Thoracic aorta (tissue), 2 donors: Measurements from ENCODE around the gene GALNT11. TPM values are rescaled to one million over a fixed set of nuclear protein-coding genes. Genes with fewer than 3 reads are reported as not detected.
A peak's percentile ranks its signal among the peaks of the same experiment; 100 is the strongest.
"Not testable (repeated sequence)": the region's sequence is repeated elsewhere in the genome, so short reads cannot be mapped to it uniquely, and the experiment has no call there.

Experiments used
- ATAC-seq: fragments of 150-250 bp; one replicate; pipeline ENCODE4 v1.8.0; 2017; ENCODE audit warnings: low read depth; ENCODE audit not compliant: insufficient number of reproducible peaks, low FRiP score
- DNase-seq: peaks from one replicate; pipeline ENCODE4 v3.0.0-alpha.2; 2020; ENCODE audit warnings: low spot score
- H3K27ac ChIP-seq, 2 donors: fragments of 200-600 bp; sonication (generic); 1 replicate in 1 of 2; 2 replicates in 1 of 2; pipeline ENCODE4 v1.5.1; 2016; ENCODE audit warnings: mild to moderate bottlenecking in 2 of 2, moderate library complexity in 2 of 2
- H3K27me3 ChIP-seq: fragments of 200-600 bp; sonication (generic); replicated peaks from 2 replicates; pipeline ENCODE4 v1.6.0; 2016; ENCODE audit warnings: mild to moderate bottlenecking; ENCODE audit not compliant: insufficient read depth
- H3K36me3 ChIP-seq: fragments of 200-600 bp; sonication (generic); one replicate; pipeline ENCODE4 v1.5.1; 2016
- H3K4me1 ChIP-seq, 2 donors: fragments of 200-600 bp; sonication (generic); 1 replicate in 1 of 2; 2 replicates in 1 of 2; pipeline versions ENCODE4 v1.5.1 to v1.6.0; 2016; ENCODE audit warnings: low read depth in 2 of 2, mild to moderate bottlenecking in 1 of 2; ENCODE audit not compliant: control insufficient read depth in 1 of 2
- H3K4me3 ChIP-seq: fragments of 200-600 bp; sonication (generic); 2 replicates; pipeline ENCODE4 v1.5.1; 2016; ENCODE audit warnings: mild to moderate bottlenecking
- H3K9me3 ChIP-seq: fragments of 200-600 bp; sonication (generic); 2 replicates; pipeline ENCODE4 v1.5.1; 2016
- CTCF ChIP-seq: fragments of 200-600 bp; sonication (generic); IDR thresholded peaks from one replicate; pipeline ENCODE4 v1.5.1; 2019; ENCODE audit warnings: antibody characterized with exemption
- total RNA-seq, 2 donors: library from RNA; depleted of rRNA; stranded (reverse); fragments of >200 nt; gene quantifications; one replicate each; pipeline versions ENCODE4 v1.1.0 to v1.2.3, GENCODE V29; 2016

The GALNT11 gene
- total RNA-seq, 2 donors from 2014 or later = 30.1 to 47.7 TPM

GRCh38 chr7:152072421-152072820, 46.9 kb downstream of the GALNT11 start:
- no peak for TF ChIP-seq CTCF
- DNase-seq (no peak), ATAC-seq (no peak)
- Histone ChIP-seq H3K27me3 (no peaks in the 10 kb centered on the region), H3K36me3 (no peaks in the 10 kb centered on the region), H3K9me3 (no peaks in the 10 kb centered on the region), H3K27ac (no peak overlapping the region), H3K4me3 (no peak overlapping the region), H3K4me1 (peaks cover 0 to 6% of the 10 kb centered on the region in 2 donors)

GRCh38 chr7:152073352-152073751, 47.9 kb downstream of the GALNT11 start:
- no peaks in the 10 kb centered on the region for H3K9me3 ChIP-seq
- no peak overlapping the region for H3K4me3 ChIP-seq

GRCh38 chr7:152074673-152075072, 49.2 kb downstream of the GALNT11 start:
- Histone ChIP-seq H3K4me1 (peaks cover 7 to 18% of the 10 kb centered on the region in 2 donors), H3K27ac (no peak overlapping the region), H3K27me3 (no peaks in the 10 kb centered on the region), H3K9me3 (no peaks in the 10 kb centered on the region), H3K36me3 (no peaks in the 10 kb centered on the region), H3K4me3 (no peak overlapping the region)
- ATAC-seq (no peak), DNase-seq (no peak)
- no peak for TF ChIP-seq CTCF

More at GRCh38 chr7:152073352-152073751, 47.9 kb downstream of the GALNT11 start:
- no peak for DNase-seq
- no peak for TF ChIP-seq CTCF
- Histone ChIP-seq H3K27ac (no peak overlapping the region), H3K4me1 (peaks cover 0 to 6% of the 10 kb centered on the region in 2 donors), H3K27me3 (no peaks in the 10 kb centered on the region), H3K36me3 (no peaks in the 10 kb centered on the region)
- ATAC-seq = no peak

- not testable (repeated sequence) for DNase-seq, H3K27ac ChIP-seq, H3K9me3 ChIP-seq, H3K27me3 ChIP-seq, H3K36me3 ChIP-seq, H3K4me3 ChIP-seq, ATAC-seq
- peaks cover 7 to 18% of the 10 kb centered on the region in 2 donors for H3K4me1 ChIP-seq
Measured at GRCh38 chr7:152075379-152075778, 49.9 kb downstream of the GALNT11 start.

DNA sequence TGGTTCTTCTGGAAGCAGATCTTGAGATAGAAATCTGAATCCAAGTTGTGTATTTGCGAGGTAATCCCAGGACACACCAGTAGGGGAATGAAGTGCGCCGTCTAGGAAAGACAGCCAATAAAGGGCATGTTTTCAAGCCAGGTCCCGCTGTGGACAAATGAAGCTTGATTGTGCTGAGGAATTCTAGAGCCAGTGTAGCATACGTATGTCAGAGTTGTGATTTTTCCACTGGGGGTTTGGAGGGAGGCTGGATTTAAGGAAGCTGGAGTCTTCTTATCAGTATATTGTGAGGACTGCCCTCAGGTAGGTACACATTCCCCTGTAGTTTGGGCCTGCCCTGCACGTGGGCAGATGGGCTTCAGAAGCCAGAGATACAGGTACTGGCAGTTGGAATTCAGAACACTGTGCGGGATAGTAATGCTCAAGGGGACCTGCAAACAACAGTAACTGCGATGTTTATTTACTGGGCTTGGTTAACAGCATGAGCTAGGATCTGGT, 50.9 kb downstream of the GALNT11 start:
- Histone ChIP-seq H3K27me3 (no peaks in the 10 kb centered on the region), H3K27ac (no peak overlapping the region), H3K4me1 (peaks cover 7 to 18% of the 10 kb centered on the region in 2 donors), H3K4me3 (no peak overlapping the region), H3K36me3 (no peaks in the 10 kb centered on the region), H3K9me3 (no peaks in the 10 kb centered on the region)
- DNase-seq (no peak), ATAC-seq (no peak)
- peak; percentile 34 for TF ChIP-seq CTCF
